Islet of Langerhans (tissue), 1 donor: ENCODE measurements around the gene GRIK4.
"Not testable (repeated sequence)": the region's sequence is repeated elsewhere in the genome, so short reads cannot be mapped to it uniquely, and the experiment has no call there.

ENCODE experiments used
- FAIRE-seq: peaks from one replicate; lab custom pipeline; 2011; peaks lifted over from hg19 to GRCh38; lab: Jason Lieb, UNC

GRIK4 gene

GRCh38 chr11:120577624-120578363 is 66.2 kb downstream of the GRIK4 start:
- FAIRE-seq: no peak

GRCh38 chr11:120578596-120579154 is 67.1 kb downstream of the GRIK4 start:
- no peak for FAIRE-seq

- no peak for FAIRE-seq
Observed at GRCh38 chr11:120579611-120580031, 68.1 kb downstream of the GRIK4 start.

GRCh38 chr11:120581313-120581712 is 69.8 kb downstream of the GRIK4 start:
- no peak for FAIRE-seq

- not testable (repeated sequence) for FAIRE-seq
Observed at GRCh38 chr11:120582535-120582934, 71.0 kb downstream of the GRIK4 start.

- no peak for FAIRE-seq
Observed at GRCh38 chr11:120586072-120586471, 74.5 kb downstream of the GRIK4 start.

DNA sequence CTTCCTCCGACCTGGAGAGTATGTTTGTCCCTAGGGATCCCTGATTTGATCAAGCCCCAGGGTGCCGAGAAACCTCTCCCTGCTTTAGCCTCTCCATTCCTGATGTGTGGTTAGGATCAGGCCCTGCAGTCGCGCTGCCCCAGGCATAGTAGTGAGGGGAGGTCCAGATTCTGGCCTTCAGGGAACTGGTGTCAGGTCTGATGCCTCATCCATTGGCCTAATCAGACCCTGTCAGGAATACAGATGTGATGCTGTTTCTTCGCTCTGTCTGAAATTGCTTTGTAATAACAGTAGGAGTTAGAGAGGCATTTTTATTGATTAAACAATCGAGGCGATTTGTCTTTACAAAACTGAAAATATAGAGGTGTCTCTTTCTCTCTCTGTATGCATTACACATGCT is 75.2 kb downstream of the GRIK4 start:
- FAIRE-seq: no peak

- no peak for FAIRE-seq
Observed at GRCh38 chr11:120587299-120587698, 75.8 kb downstream of the GRIK4 start.

DNA sequence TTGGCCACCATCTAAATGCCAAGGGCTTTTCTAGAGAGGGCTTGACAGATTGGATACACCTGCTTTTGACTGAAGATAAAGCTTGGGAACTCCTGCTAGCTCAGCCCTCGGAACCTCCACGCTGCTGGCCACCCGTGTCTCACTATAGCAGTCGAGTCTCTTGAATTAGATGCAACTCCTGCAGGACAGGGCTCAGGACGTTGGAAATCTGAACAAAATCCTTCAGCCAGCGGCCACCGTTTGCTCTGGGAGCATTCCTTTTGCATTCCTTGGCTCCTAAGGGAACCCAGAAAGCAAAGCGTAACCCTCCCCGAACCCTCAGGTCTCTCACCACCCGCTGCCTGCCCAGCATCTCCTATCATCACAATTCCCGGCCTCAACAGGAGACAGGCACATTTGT is 77.8 kb downstream of the GRIK4 start:
- FAIRE-seq: no peak

GRCh38 chr11:120590472-120590871 is 78.9 kb downstream of the GRIK4 start:
- FAIRE-seq: no peak

- no peak for FAIRE-seq
Observed at GRCh38 chr11:120594746-120595145, 83.2 kb downstream of the GRIK4 start.

GRCh38 chr11:120595557-120595956 is 84.0 kb downstream of the GRIK4 start:
- FAIRE-seq: no peak

DNA sequence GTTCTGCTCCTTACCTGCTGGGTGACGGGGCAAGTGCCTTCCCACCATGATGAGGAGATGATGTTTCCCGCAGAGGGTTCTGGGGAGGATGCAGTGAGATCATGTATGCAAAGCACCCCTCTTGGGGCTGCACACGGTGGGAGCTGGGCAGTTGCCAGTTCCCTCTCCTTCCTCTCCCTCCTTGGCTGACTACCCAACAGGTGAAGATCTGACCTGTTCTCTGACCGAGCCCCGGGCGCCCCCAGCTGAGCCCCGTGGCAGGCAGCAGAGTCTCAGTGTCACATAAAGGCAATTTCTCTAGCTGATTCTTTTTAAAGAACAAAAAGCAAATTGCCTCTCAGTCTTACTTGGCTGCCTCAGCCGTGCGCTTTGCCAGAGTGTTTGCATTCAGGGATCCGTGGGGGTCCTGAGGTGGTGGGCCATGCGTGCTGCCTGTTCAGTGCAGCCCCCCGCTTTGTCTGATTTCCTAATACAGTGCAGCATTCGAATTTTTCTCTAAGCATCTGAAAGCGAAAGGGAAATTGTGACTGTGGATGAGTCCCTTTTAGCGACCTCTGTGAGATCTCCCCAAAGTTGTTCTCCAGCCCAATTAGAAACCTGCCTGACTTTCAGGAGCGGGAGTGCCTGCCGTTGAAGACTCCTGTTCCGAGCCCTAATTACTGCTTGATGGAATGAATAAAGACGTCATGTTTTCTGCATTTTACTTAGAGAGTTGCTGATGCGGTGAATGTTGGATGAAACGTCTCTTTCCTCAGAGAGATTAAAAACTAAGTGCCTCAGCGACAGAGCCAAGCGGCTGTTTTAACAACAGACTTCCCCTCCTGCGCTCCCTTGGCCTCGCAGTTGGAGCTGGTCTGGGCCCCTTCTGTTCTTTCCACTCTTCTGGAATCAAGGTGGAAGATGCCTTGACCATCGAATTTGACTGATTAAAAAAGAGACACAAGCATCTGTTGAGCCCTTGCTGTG is 86.0 kb downstream of the GRIK4 start:
- no peak for FAIRE-seq

- no peak for FAIRE-seq
Observed at GRCh38 chr11:120598517-120599257, 87.1 kb downstream of the GRIK4 start.

DNA sequence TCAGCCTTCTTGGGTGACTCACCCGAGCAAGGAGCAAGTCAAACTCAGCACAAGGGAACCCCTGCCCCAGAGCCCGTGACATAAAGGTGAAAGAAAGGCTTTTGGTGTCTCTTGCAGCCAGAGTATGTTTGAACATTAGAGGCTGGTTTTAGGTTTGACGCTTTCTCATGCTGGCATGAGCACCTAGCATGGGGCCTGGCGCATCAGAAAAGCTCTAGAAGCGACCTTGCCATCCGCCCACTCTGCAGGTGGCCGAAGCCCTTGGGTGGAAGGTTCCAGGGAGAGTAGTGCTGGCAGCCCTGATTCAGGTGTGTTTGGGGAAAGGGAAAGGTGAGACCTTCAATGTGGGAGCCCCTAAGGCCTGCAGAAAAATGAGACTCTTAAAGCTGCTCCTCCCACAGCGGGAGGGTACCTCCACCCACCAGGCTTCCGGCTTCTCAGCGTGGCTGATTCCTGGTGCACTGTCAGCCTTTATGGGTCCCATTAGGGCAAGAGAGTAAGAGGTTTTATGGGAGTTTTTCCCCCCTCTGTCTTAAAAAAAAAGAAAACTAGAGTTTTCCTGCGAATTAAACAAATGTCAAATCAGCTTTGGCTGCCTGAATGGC is 88.4 kb downstream of the GRIK4 start:
- no peak for FAIRE-seq

- FAIRE-seq: no peak
Observed at GRCh38 chr11:120601536-120601935, 90.0 kb downstream of the GRIK4 start.

- FAIRE-seq: no peak
Observed at GRCh38 chr11:120603071-120603470, 91.5 kb downstream of the GRIK4 start.

- no peak for FAIRE-seq
Observed at GRCh38 chr11:120605469-120605868, 93.9 kb downstream of the GRIK4 start.

DNA sequence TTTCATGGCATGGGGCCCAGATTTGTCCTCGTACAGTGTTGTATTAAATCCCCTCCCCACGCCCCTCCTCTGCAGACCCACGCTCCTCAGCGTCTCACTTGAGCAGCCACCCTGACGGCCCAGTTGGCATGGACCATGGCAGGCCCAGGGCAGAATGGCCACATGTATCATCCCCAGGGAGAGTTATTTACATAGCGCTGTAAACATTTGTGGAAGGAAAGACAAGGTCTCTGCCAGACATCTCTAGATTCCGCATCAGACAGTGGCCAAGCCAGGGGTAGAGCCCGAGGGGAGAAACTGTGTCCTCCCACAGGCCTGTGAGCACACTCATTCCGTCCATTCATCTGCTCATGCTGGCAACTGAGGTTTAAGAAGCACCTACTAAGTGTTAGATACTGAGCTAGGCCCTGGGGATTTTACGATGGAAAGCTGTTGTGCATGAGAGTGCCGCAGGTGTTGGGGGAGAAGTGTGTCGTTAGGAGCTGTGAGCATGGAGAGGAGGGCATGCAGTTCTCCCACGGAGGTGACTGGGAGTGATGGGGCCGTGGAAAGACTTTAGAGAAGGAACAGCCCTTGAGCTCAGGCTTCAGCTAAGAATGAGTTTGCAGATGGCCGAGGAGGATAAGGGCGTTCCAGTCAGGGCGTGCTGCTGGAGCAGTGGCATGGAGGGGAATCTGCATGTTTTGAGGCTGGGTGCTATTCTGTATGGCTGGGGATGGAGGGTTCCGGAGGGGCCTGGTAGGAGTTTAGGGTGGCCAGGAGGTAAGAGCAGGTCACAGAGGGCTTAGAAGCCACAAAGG is 94.9 kb downstream of the GRIK4 start:
- FAIRE-seq: no peak

DNA sequence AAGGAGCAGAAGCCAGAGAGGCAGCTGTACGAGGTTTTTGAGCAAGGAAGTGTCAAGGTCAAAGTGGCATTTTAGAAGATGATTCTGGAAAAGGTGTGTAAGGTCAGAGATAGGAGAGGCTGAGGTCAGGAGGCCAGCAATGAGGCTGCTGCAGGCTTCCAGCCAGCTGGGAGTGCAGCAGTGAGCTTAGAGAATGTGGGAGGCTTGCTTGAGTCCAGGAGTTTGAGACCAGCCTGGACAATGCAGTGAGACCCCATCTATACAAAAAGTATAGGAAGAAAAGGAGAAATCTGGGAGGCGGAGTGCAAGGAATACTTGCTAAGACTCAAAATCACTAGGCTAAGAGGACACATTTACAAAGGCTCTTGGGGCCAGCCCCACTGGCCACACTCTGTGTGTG is 96.5 kb downstream of the GRIK4 start:
- FAIRE-seq: no peak

DNA sequence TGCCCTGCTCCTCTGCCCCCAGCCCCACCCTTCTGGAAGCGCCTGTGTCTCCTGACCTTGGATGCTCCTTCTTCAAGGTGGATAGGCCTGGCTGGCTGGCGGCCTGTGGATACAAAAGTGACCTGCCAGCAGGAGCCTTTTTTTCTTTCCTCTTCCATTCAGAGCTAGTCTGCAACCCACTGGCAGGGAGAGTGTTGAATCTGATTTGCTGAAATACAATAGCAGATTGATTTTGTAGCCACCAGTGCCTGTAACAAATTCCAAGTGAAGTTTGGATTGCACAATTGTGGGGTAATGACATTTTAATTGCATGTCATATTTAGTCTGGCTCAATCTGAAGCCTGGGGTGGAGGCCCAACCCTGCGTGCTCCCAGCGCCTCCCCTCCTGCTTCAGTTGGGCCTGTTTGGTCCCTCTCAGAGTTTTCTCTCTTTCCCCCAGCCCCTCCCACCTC is 97.2 kb downstream of the GRIK4 start:
- FAIRE-seq: no peak
